NCI-H2171 (cell line): ENCODE measurements around the gene ELSPBP1.
"Not testable (repeated sequence)": the region's sequence is repeated elsewhere in the genome, so short reads cannot be mapped to it uniquely, and the experiment has no call there.

ENCODE experiments used
- DNase-seq: peaks from one replicate; lab custom pipeline; 2025; lab: John Stamatoyannopoulos, UW

The ELSPBP1 gene

GRCh38 chr19:47994209-47994802 is at the start of gene ELSPBP1:
TSS of gene ELSPBP1 (plus strand) at chr19:47994632. CDS start at chr19:48008668, 14,036 bp downstream.
- DNase-seq, result no peak

DNA sequence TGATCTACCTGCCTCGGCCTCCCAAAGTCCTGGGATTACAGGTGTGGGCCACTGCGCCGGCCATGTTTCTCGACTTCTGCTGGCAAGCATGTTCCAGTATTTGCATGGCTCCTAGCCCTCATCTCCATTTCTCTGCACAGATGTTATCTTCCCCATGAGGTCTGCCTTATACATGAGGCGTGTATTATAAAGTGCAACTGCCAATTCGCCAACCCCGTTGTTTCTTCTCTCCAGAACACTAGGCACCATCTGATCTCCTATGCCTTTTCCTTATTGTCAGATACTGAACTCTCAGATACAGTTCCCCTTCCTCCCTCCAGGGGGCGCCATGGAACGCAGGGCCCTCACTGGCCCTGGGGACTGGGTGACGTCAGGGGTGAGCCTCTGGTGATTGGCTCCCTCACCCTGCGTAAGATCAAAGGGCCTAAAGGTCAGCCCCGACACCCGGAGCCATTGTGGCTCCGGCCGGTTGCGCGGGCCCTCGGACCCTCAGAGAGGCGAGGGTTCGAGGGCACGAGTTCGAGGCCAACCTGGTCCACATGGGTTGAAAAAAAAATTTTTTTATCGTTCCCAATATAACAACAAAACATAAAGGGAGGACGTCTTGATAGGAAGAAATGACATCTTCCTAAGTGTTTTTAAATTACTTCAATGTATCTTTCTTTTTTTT is 44.4 kb upstream of the ELSPBP1 start:
- DNase-seq, result not testable (repeated sequence)

DNA sequence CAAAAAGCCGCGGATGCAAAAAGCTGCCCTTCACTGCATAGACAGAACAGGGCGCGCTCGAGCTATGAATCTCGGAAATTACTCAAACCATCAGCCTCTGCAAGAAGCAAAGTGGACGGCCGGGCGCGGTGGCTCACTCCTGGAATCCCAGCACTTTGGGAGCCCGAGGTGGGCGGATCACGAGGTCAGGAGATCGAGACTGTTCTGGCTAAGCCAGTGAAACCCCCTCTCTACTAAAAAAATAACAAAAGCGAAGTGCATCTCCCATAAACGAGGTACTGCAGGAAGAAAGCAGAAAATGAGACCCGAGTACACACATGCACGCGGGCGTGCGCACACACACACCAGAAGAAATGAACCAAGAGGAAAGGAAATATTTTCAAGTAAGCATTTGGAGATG is 42.3 kb upstream of the ELSPBP1 start:
- not testable (repeated sequence) for DNase-seq

DNA sequence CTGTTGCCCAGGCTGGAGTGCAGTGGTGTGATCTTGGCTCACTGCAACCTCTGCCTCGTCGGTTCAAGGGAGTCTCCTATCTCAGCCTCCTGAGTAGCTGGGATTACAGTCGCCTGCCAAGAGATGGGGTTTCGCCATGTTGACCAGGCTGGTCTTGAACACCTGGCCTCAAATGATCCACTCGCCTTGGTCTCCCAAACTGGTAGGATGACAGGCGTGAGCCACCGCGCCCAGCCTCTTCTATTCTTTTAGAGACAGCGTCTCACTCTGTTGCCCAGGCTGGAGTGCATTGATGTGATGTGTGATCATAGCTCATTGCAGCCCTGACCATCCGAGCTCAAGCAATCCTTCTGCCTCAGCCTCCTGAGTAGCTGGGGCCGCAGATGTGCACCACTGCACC is 38.5 kb upstream of the ELSPBP1 start:
- not testable (repeated sequence) for DNase-seq

GRCh38 chr19:47973529-47973928 is 20.9 kb upstream of the ELSPBP1 start:
- DNase-seq, result no peak

DNA sequence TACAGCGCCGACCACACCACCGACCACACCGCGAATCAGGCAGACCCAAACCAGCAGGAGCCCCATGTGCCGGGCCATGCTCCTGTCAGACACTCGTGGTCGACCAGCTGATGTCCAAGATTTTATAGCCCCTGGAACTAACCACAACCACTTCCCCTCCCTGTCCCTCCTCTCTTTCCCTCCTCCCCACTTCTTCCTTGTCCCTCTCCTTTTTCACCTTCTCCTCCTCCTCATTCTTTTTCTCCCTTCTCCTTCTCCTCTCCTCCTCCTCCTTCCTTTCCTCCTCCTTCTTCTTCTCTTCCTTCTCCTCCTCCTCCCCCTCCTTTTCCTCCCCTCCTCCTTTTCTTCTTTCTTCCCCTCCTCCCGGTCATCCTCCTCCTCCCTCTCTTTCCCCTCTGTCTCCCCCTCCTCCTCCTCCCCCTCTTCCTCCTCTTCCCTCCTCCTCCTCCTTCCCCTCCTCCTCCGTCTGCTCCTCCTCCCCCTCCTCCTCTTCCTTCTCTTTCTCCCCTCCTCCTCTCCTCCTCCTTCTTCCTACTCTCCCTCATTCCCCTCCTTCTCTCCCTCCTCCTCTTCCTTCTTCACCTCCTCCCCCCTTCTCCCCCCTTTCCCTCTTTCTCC is 3.1 kb upstream of the ELSPBP1 start:
- DNase-seq, result no peak

- no peak for DNase-seq
Measured at GRCh38 chr19:47992070-47992469, 2.4 kb upstream of the ELSPBP1 start, which contains the start of gene BSPH1. TSS of gene BSPH1 (minus strand) at chr19:47992170. CDS start at chr19:47992081, 89 bp downstream.

DNA sequence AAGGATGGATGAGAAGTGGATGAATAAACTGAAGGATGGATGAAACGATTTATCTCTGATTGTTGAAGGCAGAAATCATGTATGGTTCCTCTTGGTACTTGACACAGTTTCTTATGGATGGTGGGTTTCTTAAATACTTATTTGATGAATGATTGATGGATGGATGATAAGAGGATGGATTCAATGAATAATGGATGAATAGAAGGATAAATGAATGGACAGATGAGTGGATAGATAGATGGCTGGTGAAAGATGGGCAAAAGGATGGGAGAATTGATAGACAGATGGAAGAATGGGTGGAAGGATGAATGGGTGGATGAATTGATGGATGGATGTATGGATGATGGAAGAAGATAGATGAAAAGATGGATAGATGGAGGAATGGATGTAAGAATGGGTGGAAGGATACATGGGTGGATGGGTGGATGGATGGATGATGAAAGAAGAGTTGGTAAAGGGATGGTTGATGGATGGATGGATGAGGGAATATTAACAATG is 1.8 kb downstream of the ELSPBP1 start:
- no peak for DNase-seq

- no peak for DNase-seq
Measured at GRCh38 chr19:47998800-47999199, 4.4 kb downstream of the ELSPBP1 start.

DNA sequence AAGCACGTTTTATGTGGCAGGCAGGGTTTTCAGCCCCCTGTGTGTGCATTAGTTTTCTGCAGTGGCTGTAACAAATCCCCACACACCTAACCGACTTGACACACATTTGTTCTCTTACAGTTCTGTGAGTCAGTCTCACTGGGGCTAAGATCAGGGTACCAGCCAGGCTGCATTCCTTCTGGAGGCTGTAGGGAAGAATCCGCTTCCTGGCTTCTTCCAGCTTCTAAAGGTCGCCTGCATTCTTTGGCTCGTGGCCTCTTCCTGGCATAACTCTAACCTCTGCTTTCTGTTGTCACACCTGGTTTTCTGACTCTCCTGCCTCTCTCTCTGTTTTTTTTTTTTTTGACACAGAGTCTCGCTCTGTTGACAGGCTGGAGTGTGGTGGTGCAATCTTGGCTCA is 6.4 kb downstream of the ELSPBP1 start:
- DNase-seq, result no peak

DNA sequence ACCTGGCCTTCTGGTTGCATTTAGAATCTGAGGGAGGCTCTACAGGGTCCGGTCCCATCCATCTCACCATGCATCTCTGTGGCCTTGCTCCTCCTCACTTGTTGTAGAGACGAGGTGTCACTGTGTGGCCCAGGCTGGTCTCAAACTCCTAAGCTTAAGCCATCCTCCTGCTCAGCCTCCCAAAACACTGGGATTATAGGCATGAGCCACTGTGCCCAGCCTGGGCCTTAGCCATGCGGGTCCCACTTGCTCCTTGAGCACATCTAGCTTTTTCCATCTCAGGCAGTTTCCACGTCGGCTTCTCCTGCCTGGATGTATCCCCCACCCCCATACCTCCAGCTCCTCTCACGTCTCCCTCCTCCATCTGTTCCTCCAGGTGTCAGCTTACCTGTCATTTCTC is 9.8 kb downstream of the ELSPBP1 start:
- no peak for DNase-seq

- DNase-seq, result no peak
Measured at GRCh38 chr19:48006762-48007161, 12.3 kb downstream of the ELSPBP1 start.

- no peak for DNase-seq
Measured at GRCh38 chr19:48010932-48011758, 16.7 kb downstream of the ELSPBP1 start.

DNA sequence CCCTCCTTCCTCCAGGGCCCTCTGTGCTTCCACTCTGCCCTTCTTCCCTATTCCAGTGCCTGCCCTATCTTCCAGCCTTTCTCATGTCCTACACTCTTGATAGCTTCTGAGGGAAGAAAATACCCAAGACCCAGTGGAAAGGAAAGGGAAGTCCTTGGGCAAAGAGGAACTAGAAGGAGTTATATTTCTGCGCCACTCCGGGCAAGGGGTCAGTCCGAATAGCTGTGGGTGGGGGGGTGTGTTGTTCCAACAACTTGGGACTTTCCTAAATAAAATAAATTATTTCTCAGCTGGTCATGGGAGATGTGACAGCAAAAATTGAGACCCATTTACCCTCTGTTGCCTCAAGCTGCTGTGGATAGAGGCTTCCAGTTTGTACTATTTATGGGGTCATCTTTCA is 26.3 kb downstream of the ELSPBP1 start:
- DNase-seq, result no peak

GRCh38 chr19:48023011-48023410 is 28.6 kb downstream of the ELSPBP1 start:
- DNase-seq, result no peak

- no peak for DNase-seq
Measured at GRCh38 chr19:48023518-48023917, 29.1 kb downstream of the ELSPBP1 start.

DNA sequence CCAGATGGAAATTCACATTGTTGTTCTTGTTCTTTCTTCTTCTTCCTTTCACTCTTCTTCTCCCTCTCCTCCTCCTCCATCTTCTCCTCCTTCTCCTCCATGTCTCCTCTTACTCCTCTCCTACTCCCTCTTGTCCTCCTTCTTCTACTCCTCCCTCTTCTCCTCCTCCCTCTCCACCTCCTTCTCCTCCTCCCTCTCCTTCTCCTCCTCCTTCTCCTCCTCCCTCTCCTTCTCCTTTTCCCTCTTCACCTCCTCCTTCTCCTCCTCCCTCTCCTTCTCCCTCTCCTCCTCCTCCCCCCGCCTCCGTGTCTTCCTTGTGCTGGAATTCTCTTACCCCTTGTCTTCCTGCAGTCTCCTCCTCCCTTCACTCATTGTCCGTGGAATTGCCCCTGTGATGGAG is 31.0 kb downstream of the ELSPBP1 start:
- no peak for DNase-seq

- no peak for DNase-seq
Measured at GRCh38 chr19:48029431-48029830, 35.0 kb downstream of the ELSPBP1 start.

- no peak for DNase-seq
Measured at GRCh38 chr19:48030073-48030472, 35.6 kb downstream of the ELSPBP1 start.

GRCh38 chr19:48033604-48034003 is 39.2 kb downstream of the ELSPBP1 start:
- DNase-seq, result no peak

- no peak for DNase-seq
Measured at GRCh38 chr19:48036765-48037164, 42.3 kb downstream of the ELSPBP1 start.

GRCh38 chr19:48041877-48042580 is 47.6 kb downstream of the ELSPBP1 start:
- DNase-seq, result no peak
